Lower lobe of right lung (tissue), 2 donors: ENCODE measurements around the gene SNUPN. TPM values are rescaled to one million over a fixed set of nuclear protein-coding genes. Genes with fewer than 3 reads are reported as not detected.

Source experiments
- ATAC-seq, 2 donors: fragments of 200-7000 bp; cut with Tn5 transposase; one replicate each; pipeline ENCODE4 v1.9.1; 2020 to 2022; ENCODE audit warnings: mild to moderate bottlenecking in 2 of 2, moderate library complexity in 2 of 2
- DNase-seq: peaks from one replicate; pipeline ENCODE4 v3.0.0-alpha.2; 2020
- H3K27ac ChIP-seq: fragments of 200-600 bp; one replicate; pipeline ENCODE4 v1.8.0; 2022
- H3K27me3 ChIP-seq: fragments of 200-600 bp; one replicate; pipeline ENCODE4 v1.8.0; 2022; ENCODE audit warnings: low read depth
- H3K36me3 ChIP-seq: fragments of 200-600 bp; one replicate; pipeline ENCODE4 v1.8.0; 2022; ENCODE audit warnings: mild to moderate bottlenecking
- H3K4me1 ChIP-seq: fragments of 200-600 bp; one replicate; pipeline ENCODE4 v1.8.0; 2022
- H3K4me3 ChIP-seq: fragments of 200-600 bp; one replicate; pipeline ENCODE4 v1.8.0; 2022; ENCODE audit warnings: mild to moderate bottlenecking
- H3K9me3 ChIP-seq: fragments of 200-600 bp; one replicate; pipeline ENCODE4 v1.8.0; 2022
- intact Hi-C: fragments of 100-400 bp; cut with DNase I; formaldehyde crosslinking; loops from one replicate; pipeline ENCODE4 v1.11.0; 2022
- total RNA-seq: library from RNA; stranded (reverse); fragmentation: NEBNext Ultra II Directional; extraction: Animal tissue kit (Norgen Biotek cat#: 25700); gene quantifications from one replicate; pipeline ENCODE4 v1.2.1, GENCODE V29; 2021
- TF ChIP-seq, protein P1 (sequence below): fragments of 200-600 bp; IDR thresholded peaks from one replicate; pipeline ENCODE4 v1.8.0; 2022; ENCODE audit warnings: antibody characterized with exemption, mild to moderate bottlenecking
- donor health status: DM: no; HTN: yes; CAD: no; lungs with severe emphysema.

Gene SNUPN
- total RNA-seq, 1 donor from 2014 or later = 21.7 TPM

DNA sequence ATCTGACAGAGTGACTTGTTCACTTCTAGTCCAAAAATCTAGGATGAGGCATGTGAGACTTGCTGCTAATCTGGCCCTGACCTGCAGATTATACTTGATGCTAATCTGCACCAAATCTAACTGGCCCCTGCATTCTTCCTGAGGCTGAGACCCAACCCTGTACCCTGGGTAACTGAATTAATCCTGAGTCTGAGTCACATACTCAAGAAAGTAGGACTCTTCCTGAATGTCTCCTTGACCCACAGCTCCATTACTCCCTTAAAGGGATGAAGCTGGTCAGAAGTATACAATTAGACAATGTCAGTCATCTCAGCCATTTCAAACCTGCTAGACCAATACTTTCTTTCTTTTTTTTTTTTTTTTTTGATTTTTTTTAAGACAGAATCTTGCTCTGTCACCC lies 71.9 kb downstream of the SNUPN start:
- Histone ChIP-seq H3K9me3 (no peaks in the 10 kb centered on the region), H3K36me3 (no peaks in the 10 kb centered on the region), H3K27ac (no peak overlapping the region), H3K4me1 (no peaks in the 10 kb centered on the region), H3K27me3 (no peaks in the 10 kb centered on the region), H3K4me3 (no peak overlapping the region)
- intact Hi-C loops = no loop called here
- ATAC-seq (no peak), DNase-seq (no peak)
- TF ChIP-seq, protein P1, sequence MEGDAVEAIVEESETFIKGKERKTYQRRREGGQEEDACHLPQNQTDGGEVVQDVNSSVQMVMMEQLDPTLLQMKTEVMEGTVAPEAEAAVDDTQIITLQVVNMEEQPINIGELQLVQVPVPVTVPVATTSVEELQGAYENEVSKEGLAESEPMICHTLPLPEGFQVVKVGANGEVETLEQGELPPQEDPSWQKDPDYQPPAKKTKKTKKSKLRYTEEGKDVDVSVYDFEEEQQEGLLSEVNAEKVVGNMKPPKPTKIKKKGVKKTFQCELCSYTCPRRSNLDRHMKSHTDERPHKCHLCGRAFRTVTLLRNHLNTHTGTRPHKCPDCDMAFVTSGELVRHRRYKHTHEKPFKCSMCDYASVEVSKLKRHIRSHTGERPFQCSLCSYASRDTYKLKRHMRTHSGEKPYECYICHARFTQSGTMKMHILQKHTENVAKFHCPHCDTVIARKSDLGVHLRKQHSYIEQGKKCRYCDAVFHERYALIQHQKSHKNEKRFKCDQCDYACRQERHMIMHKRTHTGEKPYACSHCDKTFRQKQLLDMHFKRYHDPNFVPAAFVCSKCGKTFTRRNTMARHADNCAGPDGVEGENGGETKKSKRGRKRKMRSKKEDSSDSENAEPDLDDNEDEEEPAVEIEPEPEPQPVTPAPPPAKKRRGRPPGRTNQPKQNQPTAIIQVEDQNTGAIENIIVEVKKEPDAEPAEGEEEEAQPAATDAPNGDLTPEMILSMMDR = no peak

DNA sequence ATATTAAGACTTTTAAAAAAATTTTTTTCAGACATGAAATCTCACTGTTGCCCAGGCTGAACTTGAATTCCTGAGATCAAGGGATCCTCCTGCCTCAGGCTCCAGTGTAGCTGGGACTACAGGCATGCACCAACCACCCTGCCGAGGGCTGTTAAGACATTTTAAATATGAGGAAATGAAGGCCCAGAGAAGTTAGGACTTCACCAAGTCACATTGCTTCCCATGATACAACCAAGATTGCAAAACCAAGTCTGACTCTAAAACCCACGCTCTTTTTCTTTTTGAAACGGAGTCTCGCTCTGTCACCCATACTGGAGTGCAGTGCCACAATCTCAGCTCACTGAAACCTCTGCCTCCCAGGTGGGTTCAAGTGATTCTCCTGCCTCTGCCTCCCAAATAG lies 74.4 kb downstream of the SNUPN start:
- Histone ChIP-seq H3K27ac (no peak overlapping the region), H3K9me3 (no peaks in the 10 kb centered on the region), H3K27me3 (no peaks in the 10 kb centered on the region), H3K4me1 (peaks cover 7% of the 10 kb centered on the region), H3K4me3 (no peak overlapping the region), H3K36me3 (no peaks in the 10 kb centered on the region)
- intact Hi-C loops = no loop called here
- no peak for DNase-seq
- ATAC-seq = peak; percentile 61 to 66
- TF ChIP-seq, protein P1 = no peak

Other genes starting within 250 kb of the SNUPN start
- 51.6 TPM for gene SIN3A, start 174.0 kb downstream of the SNUPN start, total RNA-seq
- 31.4 TPM for gene PTPN9, start 46.4 kb downstream of the SNUPN start, total RNA-seq
- gene IMP3, start 14.5 kb upstream of the SNUPN start, total RNA-seq = 56.5 TPM
- gene SNX33, start 22.2 kb upstream of the SNUPN start, total RNA-seq = 28.9 TPM
- 15.0 TPM for gene CSPG4, start 87.1 kb upstream of the SNUPN start, total RNA-seq
- gene UBE2Q2, start 217.7 kb upstream of the SNUPN start, total RNA-seq = 29.0 TPM